Psoas muscle (tissue), 8 donors: ENCODE measurements around the gene CHST3. TPM values are rescaled to one million over a fixed set of nuclear protein-coding genes. Genes with fewer than 3 reads are reported as not detected.
"Not testable (repeated sequence)": the region's sequence is repeated elsewhere in the genome, so short reads cannot be mapped to it uniquely, and the experiment has no call there.

ENCODE experiments used
- ATAC-seq, 4 donors: fragments of 200-7000 bp; cut with Tn5 transposase; one replicate each; pipeline ENCODE4 v1.9.1; 2020; ENCODE audit warnings: moderate library complexity in 3 of 4, mild to moderate bottlenecking in 2 of 4
- DNase-seq, 2 donors: peaks; one replicate each; pipeline ENCODE4 v3.0.0-alpha.2; 2020
- H3K27ac ChIP-seq: fragments of 200-600 bp; one replicate; pipeline ENCODE4 v1.8.0; 2022
- H3K27me3 ChIP-seq, 3 donors: fragments of 200-600 bp in 1 of 3; one replicate each; pipeline versions ENCODE4 v1.6.1 to v1.8.0; 2013 to 2022; ENCODE audit warnings: low read length in 2 of 3, mild to moderate bottlenecking in 2 of 3, moderate library complexity in 1 of 3; ENCODE audit not compliant: insufficient read depth in 3 of 3
- H3K36me3 ChIP-seq, 2 donors: fragments of 200-600 bp in 1 of 2; one replicate each; pipeline versions ENCODE4 v1.6.1 to v1.8.0; 2013 to 2022; ENCODE audit warnings: low read depth in 1 of 2, mild to moderate bottlenecking in 1 of 2, moderate library complexity in 1 of 2; ENCODE audit not compliant: insufficient read depth in 1 of 2
- H3K4me1 ChIP-seq: fragments of 200-600 bp; one replicate; pipeline ENCODE4 v1.8.0; 2022
- H3K4me3 ChIP-seq: fragments of 200-600 bp; one replicate; pipeline ENCODE4 v1.8.0; 2022; ENCODE audit warnings: mild to moderate bottlenecking
- H3K9me3 ChIP-seq: fragments of 200-600 bp; one replicate; pipeline ENCODE4 v1.8.0; 2022
- WGBS, 3 donors: extraction: QIAGEN DNeasy Blood & Tissue Kit; methylation state at CpG; one replicate each; pipeline versions ENCODE4 v1.1.6 to v1.1.7; 2013; 5-methylcytosine and 5-hydroxymethylcytosine counted together
- intact Hi-C, 2 donors: fragments of 100-400 bp; cut with DNase I; formaldehyde crosslinking; loops; one replicate each; pipeline versions ENCODE4 v1.11.0 to v1.14.2; 2022
- polyA plus RNA-seq, 3 donors: library from polyadenylated mRNA; stranded (reverse); fragments of 200-250 nt; gene quantifications; one replicate each; pipeline ENCODE4 v1.2.3, GENCODE V29; 2013
- total RNA-seq, 4 donors: library from RNA; stranded (reverse); fragmentation: NEBNext Ultra II Directional in 2 of 4; extraction: Animal tissue kit (Norgen Biotek cat#: 25700) in 2 of 4; gene quantifications; one replicate each; pipeline versions ENCODE4 v1.2.1 to v1.2.4, GENCODE V29; 2021 to 2023
- TF ChIP-seq, protein P1 (sequence below): fragments of 200-600 bp; IDR thresholded peaks from one replicate; pipeline ENCODE4 v1.8.0; 2022; ENCODE audit warnings: antibody characterized with exemption
- donor health status: healthy with polysubstance abuse.
- donor health status: DM: no; HTN: no; CAD: no; lungs with moderate emphysema.
- donor health status: Bipolar disorder and iron deficiency.
- donor health status: healthy.
- donor health status: DM: yes; HTN: yes; CAD: no.
- donor health status: DM: no; HTN: no; CAD: no.
- donor health status: DM: no; HTN: no; CAD: no.
- donor health status: DM: yes; HTN: yes; CAD: no.

CHST3 gene
- total and polyA plus RNA-seq, 7 donors = 3.3 to 44.0 (median 12.1) TPM

DNA sequence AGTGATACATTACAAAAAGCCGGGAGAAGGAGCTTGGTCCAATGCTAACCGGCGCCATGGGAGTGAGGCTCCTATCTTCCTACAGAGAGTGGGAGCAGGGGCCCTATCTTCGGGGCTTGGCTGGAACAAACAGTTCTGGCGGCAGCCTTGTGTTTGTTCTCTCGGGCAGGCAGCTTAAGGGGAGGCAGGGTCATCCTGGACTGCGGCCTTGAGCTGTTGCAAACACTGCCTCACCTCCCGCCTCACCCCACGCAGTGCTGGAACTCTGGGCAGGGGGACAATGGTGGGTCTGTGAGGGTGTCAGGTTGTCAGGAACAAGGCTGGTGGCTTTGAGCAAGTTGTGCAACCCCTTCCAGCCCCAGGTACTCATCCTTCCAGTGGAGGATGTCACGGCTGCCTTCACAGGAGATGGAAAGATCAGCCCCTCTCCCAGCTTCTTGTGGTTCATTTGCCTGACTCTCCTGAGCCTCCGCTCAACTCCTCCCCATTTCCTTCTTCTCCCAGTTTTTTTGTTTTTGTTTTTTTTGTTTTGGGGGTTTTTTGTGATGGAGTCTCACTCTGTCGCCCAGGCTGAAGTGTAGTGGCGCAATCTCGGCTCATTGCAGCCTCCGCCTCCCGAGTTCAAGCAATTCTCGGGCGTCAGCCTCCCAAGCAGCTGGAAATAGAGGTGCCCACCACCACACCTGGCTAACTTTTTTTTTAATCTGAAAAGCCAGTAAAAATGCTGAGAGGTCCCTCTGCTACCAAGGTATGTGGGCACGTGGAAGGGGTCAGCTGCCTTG is 66.8 kb downstream of the CHST3 start:
- no peaks in the 10 kb centered on the region for H3K9me3 ChIP-seq
- 62 to 75% (median 62%) methylated on average over 19 of the region's 19 CpGs for WGBS, 3 donors
- peak; percentile 29 to 81 (median 70) for ATAC-seq
- peaks cover 4% of the 10 kb centered on the region for H3K4me1 ChIP-seq
- intact Hi-C loops = no loop called here
- H3K36me3 ChIP-seq = no peaks in the 10 kb centered on the region
- DNase-seq = peak in 1 of 2 donors; percentile 77
- no peak overlapping the region for H3K4me3 ChIP-seq
- TF ChIP-seq, protein P1, sequence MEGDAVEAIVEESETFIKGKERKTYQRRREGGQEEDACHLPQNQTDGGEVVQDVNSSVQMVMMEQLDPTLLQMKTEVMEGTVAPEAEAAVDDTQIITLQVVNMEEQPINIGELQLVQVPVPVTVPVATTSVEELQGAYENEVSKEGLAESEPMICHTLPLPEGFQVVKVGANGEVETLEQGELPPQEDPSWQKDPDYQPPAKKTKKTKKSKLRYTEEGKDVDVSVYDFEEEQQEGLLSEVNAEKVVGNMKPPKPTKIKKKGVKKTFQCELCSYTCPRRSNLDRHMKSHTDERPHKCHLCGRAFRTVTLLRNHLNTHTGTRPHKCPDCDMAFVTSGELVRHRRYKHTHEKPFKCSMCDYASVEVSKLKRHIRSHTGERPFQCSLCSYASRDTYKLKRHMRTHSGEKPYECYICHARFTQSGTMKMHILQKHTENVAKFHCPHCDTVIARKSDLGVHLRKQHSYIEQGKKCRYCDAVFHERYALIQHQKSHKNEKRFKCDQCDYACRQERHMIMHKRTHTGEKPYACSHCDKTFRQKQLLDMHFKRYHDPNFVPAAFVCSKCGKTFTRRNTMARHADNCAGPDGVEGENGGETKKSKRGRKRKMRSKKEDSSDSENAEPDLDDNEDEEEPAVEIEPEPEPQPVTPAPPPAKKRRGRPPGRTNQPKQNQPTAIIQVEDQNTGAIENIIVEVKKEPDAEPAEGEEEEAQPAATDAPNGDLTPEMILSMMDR = no peak
- H3K27ac ChIP-seq = no peak overlapping the region
- H3K27me3 ChIP-seq = no peaks in the 10 kb centered on the region

DNA sequence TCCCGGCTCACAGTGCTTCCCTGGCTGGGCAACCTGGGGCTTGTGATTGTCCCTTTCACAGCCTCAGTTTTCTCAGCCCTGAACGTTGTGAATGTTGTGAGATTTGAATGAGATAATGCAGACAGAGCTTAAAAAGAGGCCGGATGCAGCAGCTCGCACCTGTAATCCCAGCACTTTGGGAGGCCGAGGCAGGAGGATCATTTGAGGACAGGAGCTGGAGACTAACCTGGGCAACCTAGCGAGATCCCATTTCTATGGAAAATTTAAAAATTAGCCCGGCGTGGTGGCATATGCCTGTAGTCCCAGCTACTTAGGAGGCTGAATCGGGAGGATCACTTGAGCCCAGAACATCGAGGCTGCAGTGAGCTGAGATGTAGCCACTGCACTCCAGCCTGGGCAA is 67.5 kb downstream of the CHST3 start:
- Histone ChIP-seq H3K27me3 (no peaks in the 10 kb centered on the region), H3K4me1 (peaks cover 4% of the 10 kb centered on the region), H3K36me3 (no peaks in the 10 kb centered on the region), H3K4me3 (no peak overlapping the region), H3K9me3 (no peaks in the 10 kb centered on the region), H3K27ac (no peak overlapping the region)
- no peak for ATAC-seq
- no peak for DNase-seq
- intact Hi-C loops = no loop called here
- TF ChIP-seq, protein P1 = no peak
- 92 to 95% (median 93%) methylated on average over 10 of the region's 10 CpGs for WGBS, 3 donors

- H3K27ac ChIP-seq, DNase-seq, H3K27me3 ChIP-seq, intact Hi-C loops, H3K36me3 ChIP-seq, H3K4me1 ChIP-seq, H3K9me3 ChIP-seq, H3K4me3 ChIP-seq: not testable (repeated sequence)
- peak in 1 of 4 donors; percentile 28 for ATAC-seq
- 83 to 91% (median 85%) methylated on average over 11 of the region's 11 CpGs for WGBS, 3 donors
Observed at GRCh38 chr10:72032409-72033162, 68.4 kb downstream of the CHST3 start.

- TF ChIP-seq, protein P1 = no peak
- Histone ChIP-seq H3K4me1 (peaks cover 4% of the 10 kb centered on the region), H3K9me3 (no peaks in the 10 kb centered on the region), H3K36me3 (no peaks in the 10 kb centered on the region), H3K27me3 (no peaks in the 10 kb centered on the region), H3K4me3 (no peak overlapping the region), H3K27ac (peak overlapping the region; percentile 53)
- no peak for DNase-seq
- WGBS, 3 donors = 30 to 34% (median 31%) methylated on average over 12 of the region's 12 CpGs
- intact Hi-C loops = no loop called here
- peak; percentile 42 to 69 (median 56) for ATAC-seq
Observed at GRCh38 chr10:72034040-72034499, 69.9 kb downstream of the CHST3 start.

DNA sequence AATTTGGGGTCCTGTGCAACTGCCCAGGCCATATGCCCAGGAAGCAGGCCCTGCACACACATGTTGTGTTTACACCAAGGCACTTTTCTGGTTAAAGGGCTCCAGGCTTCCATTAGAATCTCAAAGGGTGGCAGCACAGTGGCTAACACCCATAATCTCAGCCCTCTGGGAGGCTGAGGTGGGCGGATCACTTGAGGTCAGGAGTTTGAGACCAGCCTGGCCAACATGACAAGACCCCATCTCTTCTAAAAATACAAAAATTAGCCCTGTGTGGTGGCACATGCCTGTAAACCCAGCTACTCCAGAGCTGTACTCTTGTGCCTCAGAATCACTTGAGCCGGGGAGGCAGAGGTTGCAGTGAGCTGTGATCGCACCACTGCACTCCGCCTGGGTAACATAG is 70.6 kb downstream of the CHST3 start:
- ATAC-seq (no peak), DNase-seq (no peak)
- TF ChIP-seq, protein P1 = no peak
- no peak overlapping the region for H3K27ac ChIP-seq
- no peaks in the 10 kb centered on the region for H3K36me3 ChIP-seq
- 96 to 100% (median 97%) methylated on average over 4 of the region's 4 CpGs for WGBS, 3 donors
- no peaks in the 10 kb centered on the region for H3K9me3 ChIP-seq
- H3K4me1 ChIP-seq = peaks cover 4% of the 10 kb centered on the region
- H3K4me3 ChIP-seq = no peak overlapping the region
- H3K27me3 ChIP-seq = no peaks in the 10 kb centered on the region
- intact Hi-C loops = no loop called here
